Nephron (organoid): ENCODE results near the gene EGFL8.

Source experiments
- H3K27ac Mint-ChIP-seq, 3 experiments: 2 replicates each; pipeline ENCODE4 v1.8.0; 2020; ENCODE audit warnings: mixed read lengths in 3 of 3, mild to moderate bottlenecking in 2 of 3, moderate library complexity in 1 of 3
- H3K27me3 Mint-ChIP-seq: 2 replicates; pipeline ENCODE4 v1.8.0; 2021; ENCODE audit warnings: low read depth, mild to moderate bottlenecking, moderate library complexity, mixed read lengths
- H3K36me3 Mint-ChIP-seq: 2 replicates; pipeline ENCODE4 v1.8.0; 2020; ENCODE audit warnings: low read depth, mixed read lengths
- H3K4me1 Mint-ChIP-seq: 2 replicates; pipeline ENCODE4 v1.8.0; 2020; ENCODE audit warnings: mixed read lengths
- H3K4me3 Mint-ChIP-seq, 3 experiments: 2 replicates each; pipeline ENCODE4 v1.8.0; 2020; ENCODE audit warnings: mild to moderate bottlenecking in 3 of 3, mixed read lengths in 3 of 3, moderate library complexity in 2 of 3
- H3K9me3 Mint-ChIP-seq: 2 replicates; pipeline ENCODE4 v1.8.0; 2020; ENCODE audit warnings: mixed read lengths
- CTCF ChIP-seq, 3 experiments: fragments of 200-600 bp; sonication (generic); IDR thresholded peaks; one replicate each; pipeline ENCODE4 v1.5.0; 2021; ENCODE audit warnings: antibody characterized with exemption in 3 of 3; ENCODE audit not compliant: unreplicated experiment in 3 of 3

EGFL8 gene

GRCh38 chr6:32151181-32151862 is 13.1 kb upstream of the EGFL8 start:
- Mint-ChIP-seq H3K4me1 (peaks cover 57% of the 10 kb centered on the region), H3K27me3 (peaks cover 14% of the 10 kb centered on the region), H3K36me3 (peaks cover 12% of the 10 kb centered on the region), H3K4me3 (peak overlapping the region; percentile 98), H3K9me3 (no peaks in the 10 kb centered on the region), H3K27ac (peak overlapping the region; percentile 71 to 91 (median 76))
- no peak for TF ChIP-seq CTCF (IDR thresholded peaks at IDR 0.05; ENCODE audit: unreplicated experiment in 3 of 3)

- TF ChIP-seq CTCF (IDR thresholded peaks at IDR 0.05; ENCODE audit: unreplicated experiment in 3 of 3): no peak
- Mint-ChIP-seq H3K9me3 (no peaks in the 10 kb centered on the region), H3K4me3 (peak within 1 kb of the TSS; percentile 98), H3K27ac (peak within 1 kb of the TSS; percentile 93 to 98 (median 98)), H3K27me3 (peaks cover 14% of the 10 kb centered on the region), H3K36me3 (peaks cover 12% of the 10 kb centered on the region), H3K4me1 (peaks cover 52% of the 10 kb centered on the region)
These were observed 12.3 kb upstream of the EGFL8 start, which contains the start of gene PRRT1 for GRCh38 chr6:32151863-32152768. Gene PRRT1 (minus strand): TSS chr6:32151939. CDS start chr6:32151827, 112 bp downstream.

GRCh38 chr6:32152769-32153563 is 11.4 kb upstream of the EGFL8 start:
- Mint-ChIP-seq H3K27me3 (peaks cover 14% of the 10 kb centered on the region), H3K36me3 (peaks cover 20% of the 10 kb centered on the region), H3K4me3 (peak overlapping the region; percentile 98), H3K9me3 (no peaks in the 10 kb centered on the region), H3K27ac (peak overlapping the region; percentile 93 to 98 (median 98)), H3K4me1 (peaks cover 52% of the 10 kb centered on the region)
- TF ChIP-seq CTCF (IDR thresholded peaks at IDR 0.05; ENCODE audit: unreplicated experiment in 3 of 3): no peak

GRCh38 chr6:32153564-32154513 is 10.6 kb upstream of the EGFL8 start, which contains the start of gene PPT2:
Gene PPT2 (plus strand): TSS chr6:32154141. CDS start chr6:32154595, 454 bp downstream.
- no peaks in the 10 kb centered on the region for H3K9me3 Mint-ChIP-seq
- peak in 2 of 3 experiments; percentile 19 to 29 for TF ChIP-seq CTCF (IDR thresholded peaks at IDR 0.05; ENCODE audit: unreplicated experiment in 3 of 3)
- peaks cover 22% of the 10 kb centered on the region for H3K36me3 Mint-ChIP-seq
- peaks cover 52% of the 10 kb centered on the region for H3K4me1 Mint-ChIP-seq
- H3K27me3 Mint-ChIP-seq: peaks cover 14% of the 10 kb centered on the region
- peak within 1 kb of the TSS; percentile 98 for H3K4me3 Mint-ChIP-seq
- H3K27ac Mint-ChIP-seq: peak within 1 kb of the TSS; percentile 93 to 98 (median 98)
